HG02981 (cell line): ENCODE results near the gene BRIX1.
"Not testable (repeated sequence)": the region's sequence is repeated elsewhere in the genome, so short reads cannot be mapped to it uniquely, and the experiment has no call there.

Experiments used
- ATAC-seq: cut with Tn5 transposase; IDR thresholded peaks from one replicate; pipeline ENCODE4 v1.9.1; 2021; ENCODE audit warnings: mild to moderate bottlenecking, moderate library complexity; ENCODE audit not compliant: unreplicated experiment

Gene BRIX1

DNA sequence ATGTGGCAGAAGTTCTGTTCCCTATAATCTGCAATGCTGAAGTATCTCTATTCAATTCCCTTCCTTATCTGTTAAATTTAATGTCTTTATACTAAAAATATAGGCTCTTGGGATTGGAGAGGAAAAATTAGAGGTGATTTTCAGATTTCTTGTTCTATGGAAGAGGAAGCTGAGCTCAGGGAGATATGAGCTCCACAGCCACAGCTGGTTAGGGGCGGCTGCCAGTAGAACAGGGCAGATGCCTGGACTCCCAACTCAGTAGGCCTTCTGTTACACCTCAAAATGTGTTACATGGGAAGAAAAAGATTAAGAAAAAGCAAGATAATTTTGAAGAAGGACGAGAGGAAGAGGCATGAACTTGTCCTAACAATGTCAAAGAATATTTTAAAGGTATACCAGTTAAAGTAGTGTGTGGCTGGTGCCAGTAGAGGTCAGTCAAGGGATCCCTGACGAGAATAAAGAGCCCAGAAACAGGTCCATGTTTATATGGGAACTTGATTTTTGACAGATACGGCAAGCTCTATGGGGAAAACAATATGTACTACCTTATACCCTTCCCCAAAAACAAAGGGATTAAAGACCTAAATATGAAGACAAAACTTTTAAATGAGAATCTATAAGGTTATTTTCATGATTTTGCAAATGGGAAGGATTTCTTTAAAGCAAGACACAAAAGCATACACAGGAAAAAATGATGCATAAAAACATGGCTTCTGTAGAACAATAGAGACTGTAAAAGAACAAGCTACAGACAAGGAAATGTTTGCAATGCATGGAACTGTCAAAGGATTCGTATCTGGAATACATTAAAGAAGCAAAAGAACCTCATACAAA lies 42.6 kb downstream of the BRIX1 start:
- peak; percentile 42 for ATAC-seq

DNA sequence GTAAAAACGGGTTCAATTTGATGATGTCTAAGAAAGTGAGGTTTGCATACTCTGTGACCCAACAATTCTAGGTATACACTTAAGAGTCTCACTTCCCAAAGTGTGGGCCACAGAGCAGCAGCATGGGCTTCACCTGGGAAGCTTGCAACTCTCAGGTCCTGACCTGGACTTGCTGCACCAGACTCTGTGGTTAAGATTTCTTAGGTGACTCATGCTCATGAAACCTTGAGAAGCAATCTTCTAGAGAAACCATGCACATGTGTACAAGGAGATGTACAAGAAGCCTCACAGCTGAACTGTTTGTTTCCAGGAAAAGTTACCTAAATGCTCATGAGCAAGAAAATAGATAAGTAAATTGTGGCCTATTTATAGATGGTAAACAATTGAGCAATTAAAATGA lies 43.8 kb downstream of the BRIX1 start:
- ATAC-seq: peak; percentile 87

DNA sequence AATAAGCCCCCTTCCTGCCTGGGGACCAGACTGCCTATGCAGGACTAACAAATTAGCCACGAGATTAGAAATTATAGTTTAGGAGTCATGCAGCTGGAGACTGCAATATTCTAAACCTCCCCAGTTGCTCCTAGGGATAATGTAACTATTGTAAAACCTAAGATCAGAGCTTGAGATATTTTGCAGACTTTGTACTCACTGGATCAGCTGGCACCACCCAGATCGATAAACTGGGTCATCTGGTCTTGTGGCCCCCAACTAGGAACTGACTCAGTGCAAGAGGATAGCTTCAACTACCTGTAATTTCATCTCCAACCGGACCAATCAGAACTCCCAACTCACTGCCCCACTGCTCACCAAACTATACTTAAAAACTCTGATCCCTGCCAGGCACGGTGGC lies 52.0 kb downstream of the BRIX1 start:
- no peak for ATAC-seq

DNA sequence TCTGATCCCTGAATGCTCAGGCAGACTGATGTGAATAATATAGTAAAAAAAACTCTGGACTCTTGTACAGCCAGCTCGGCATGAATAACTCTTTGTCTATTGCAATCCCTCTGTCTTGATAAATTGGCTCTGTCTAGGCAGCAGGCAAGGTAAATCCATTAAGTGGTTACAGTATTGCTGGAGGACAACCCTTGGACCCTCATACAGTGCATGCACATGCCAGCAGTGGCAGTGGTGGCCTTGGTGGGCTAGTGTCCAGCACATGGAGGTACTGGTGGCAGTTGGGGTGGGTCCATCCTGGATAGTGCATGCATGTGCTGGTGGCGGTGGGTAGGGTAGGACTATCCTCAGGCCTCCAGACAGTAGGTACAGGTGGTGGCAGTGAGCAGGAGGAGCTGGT lies 52.7 kb downstream of the BRIX1 start:
- no peak for ATAC-seq

DNA sequence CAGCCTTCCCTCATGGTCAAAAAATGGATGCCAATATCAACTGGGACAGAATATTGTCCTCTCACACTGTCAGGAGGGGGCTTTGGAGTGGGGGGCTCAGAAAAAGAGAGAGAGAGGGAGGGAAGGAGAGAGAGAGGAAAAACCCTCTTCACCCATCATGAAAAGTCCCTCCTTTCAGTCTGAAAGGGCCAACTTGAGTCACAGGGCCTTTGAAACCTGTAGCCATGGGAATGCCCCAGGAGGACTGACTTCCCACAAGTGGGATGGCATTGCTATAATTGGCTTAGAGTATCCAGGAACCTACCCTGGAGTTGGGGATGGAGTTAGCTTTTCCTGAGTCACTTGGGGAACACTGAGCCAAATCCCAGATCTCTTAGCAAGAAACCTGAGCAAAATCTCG lies 55.0 kb downstream of the BRIX1 start:
- ATAC-seq: no peak

DNA sequence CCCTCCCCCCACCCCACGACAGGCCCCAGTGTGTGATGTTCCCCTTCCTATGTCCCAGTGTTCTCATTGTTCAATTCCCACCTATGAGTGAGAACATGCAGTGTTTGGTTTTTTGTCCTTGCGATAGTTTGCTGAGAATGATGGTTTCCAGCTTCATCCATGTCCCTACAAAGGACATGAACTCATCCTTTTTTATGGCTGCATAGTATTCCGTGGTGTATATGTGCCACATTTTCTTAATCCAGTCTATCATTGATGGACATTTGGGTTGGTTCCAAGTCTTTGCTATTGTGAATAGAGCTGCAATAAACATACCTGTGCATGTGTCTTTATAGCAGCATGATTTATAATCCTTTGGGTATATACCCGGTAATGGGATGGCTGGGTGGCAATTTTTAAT lies 56.1 kb downstream of the BRIX1 start:
- not testable (repeated sequence) for ATAC-seq
